Ecto neural progenitor cell (in vitro differentiated cells): ENCODE results near the gene ARHGAP24.
"Not testable (repeated sequence)": the region's sequence is repeated elsewhere in the genome, so short reads cannot be mapped to it uniquely, and the experiment has no call there.

Experiments used
- DNase-seq: peaks from one replicate; pipeline ENCODE4 v3.0.0-alpha.2; 2018; ENCODE audit warnings: low spot score

Gene ARHGAP24

GRCh38 chr4:85518526-85518925 is 43.6 kb downstream of the ARHGAP24 start:
- not testable (repeated sequence) for DNase-seq

- DNase-seq: no peak
Measured at GRCh38 chr4:85520765-85521749, 46.1 kb downstream of the ARHGAP24 start.

GRCh38 chr4:85522277-85522676 is 47.3 kb downstream of the ARHGAP24 start:
- no peak for DNase-seq

GRCh38 chr4:85522836-85523235 is 47.9 kb downstream of the ARHGAP24 start:
- DNase-seq: no peak

DNA sequence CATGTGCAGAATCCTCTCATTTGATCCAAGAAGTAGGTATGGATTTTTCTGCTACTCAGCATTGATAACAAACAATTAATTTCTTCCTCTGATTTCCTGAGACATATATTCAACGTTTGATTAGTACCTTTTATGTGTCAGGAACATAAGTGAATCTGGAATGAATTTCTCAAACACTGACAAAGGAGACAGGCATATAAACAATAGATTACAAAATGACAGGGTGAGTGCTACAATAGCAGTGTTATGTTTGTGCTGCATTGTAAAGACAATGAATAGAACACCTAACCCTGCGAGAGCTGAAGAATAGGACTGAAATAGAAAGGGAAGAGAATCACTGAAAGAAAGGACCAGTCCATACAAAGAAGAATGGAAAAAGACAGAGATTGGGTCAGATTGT is 52.9 kb downstream of the ARHGAP24 start:
- DNase-seq: no peak

DNA sequence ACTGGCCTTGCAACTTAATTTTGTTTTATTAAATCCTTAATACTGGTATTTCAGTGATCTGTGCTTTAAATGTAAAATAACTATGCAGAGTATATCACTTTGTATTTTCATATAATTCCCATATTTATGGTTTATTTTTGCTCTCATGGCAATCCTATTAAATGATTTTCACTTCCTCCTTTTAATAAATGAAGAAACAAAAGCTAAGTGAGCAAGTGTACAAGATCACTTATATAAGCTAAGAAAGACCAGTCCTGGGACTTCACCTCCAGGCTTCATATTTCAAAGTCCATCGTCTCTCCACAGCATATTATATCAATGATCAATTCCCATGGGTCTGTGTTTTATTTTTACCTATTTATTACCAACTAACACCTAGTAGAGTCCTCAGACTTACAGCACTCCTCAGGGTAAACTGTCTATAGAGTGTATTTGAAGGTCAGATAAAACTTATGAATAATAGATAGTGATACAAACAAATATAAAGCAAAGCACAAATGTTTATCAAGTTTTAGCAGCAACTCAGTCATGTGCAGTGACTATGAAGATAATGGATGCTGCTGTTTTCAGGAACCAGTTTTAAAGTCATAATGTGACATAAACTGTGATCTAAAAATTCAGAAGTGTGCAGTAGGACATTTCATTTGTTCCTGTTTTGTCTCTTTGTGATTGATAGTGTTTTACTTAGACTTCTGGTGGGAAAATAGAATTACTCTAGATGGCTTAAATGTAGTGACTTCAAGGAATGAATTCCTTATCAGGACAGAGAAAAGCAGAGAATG is 56.8 kb downstream of the ARHGAP24 start:
- DNase-seq: no peak

DNA sequence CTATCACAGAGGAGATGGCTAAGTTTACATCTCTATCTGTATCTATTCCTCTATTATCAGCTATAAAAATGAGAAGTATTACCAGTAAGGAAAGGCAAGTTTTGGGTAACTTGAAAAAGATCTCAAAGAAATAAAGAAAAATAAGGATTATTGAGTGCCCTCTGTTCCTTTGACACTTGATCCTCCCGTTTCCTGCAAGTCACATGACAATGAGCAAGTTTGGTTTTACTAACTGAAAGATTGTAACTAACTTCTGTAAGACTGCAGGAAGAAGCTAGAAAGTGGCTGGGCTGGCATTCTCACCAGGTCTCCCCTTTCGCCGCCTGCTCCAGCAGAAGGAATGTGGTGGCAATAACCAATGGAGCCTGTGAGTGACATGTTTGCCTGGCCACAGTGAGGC is 59.2 kb downstream of the ARHGAP24 start:
- no peak for DNase-seq

DNA sequence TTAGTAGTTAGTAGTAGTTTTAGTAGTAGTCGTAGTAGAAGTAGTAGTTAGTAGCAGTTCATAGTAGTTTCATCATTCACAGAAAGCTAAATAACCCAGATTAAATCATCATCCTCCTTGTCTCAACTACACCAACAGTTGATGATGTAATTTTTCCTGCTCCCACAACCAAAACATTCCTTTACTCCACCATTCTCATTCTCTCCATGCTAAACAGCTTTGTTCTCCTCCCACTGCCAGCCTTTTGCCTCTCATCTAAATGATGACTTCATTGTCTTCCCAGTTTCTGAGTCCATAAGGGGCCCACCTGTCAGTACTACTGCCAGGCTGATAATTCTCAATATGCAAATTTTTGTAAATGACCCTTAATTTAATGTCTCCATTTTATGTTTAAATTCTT is 68.9 kb downstream of the ARHGAP24 start:
- no peak for DNase-seq

DNA sequence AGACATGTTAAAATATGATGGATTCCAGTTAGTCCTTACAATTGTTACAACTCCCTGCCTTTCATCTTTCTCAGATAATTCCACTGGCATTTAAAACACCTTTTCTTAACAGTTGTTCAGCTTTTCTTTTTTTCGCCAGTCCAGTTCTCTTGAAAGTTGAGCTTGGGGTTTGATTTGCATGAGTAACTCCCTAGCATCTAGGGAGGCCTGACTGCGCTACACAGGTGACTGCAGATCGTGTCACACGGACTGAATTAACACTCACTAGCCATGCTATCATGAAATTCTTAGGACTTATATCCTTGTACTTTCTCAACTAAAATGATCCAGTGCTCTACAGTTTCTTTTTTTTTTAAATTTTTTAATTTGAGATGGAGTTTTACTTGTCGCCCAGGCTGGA is 69.8 kb downstream of the ARHGAP24 start:
- no peak for DNase-seq

DNA sequence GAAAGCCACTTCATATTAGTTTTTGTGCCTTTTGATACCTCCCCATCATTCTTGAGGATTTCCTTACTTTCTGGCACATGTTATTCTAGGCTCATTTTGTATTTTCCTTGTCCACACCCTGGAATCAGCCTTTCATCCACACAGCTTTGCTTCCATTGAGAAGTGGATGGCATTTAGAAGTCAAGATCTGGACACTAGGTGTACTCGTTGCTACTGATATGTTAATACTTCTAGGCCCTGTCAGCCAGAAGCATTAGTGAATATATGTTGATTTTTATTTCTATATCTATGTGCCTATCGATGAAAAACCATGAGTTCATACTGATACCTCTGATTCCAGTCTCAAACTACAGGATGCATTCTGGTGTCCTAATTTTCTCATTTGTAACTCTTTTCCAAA is 73.2 kb downstream of the ARHGAP24 start:
- DNase-seq: no peak

GRCh38 chr4:85548841-85549240 is 73.9 kb downstream of the ARHGAP24 start:
- no peak for DNase-seq

GRCh38 chr4:85555206-85555605 is 80.3 kb downstream of the ARHGAP24 start:
- no peak for DNase-seq

- DNase-seq: no peak
Measured at GRCh38 chr4:85556283-85556682, 81.3 kb downstream of the ARHGAP24 start.

GRCh38 chr4:85557016-85557901 is 82.3 kb downstream of the ARHGAP24 start:
- no peak for DNase-seq

GRCh38 chr4:85565761-85566480 is 91.0 kb downstream of the ARHGAP24 start:
- no peak for DNase-seq

DNA sequence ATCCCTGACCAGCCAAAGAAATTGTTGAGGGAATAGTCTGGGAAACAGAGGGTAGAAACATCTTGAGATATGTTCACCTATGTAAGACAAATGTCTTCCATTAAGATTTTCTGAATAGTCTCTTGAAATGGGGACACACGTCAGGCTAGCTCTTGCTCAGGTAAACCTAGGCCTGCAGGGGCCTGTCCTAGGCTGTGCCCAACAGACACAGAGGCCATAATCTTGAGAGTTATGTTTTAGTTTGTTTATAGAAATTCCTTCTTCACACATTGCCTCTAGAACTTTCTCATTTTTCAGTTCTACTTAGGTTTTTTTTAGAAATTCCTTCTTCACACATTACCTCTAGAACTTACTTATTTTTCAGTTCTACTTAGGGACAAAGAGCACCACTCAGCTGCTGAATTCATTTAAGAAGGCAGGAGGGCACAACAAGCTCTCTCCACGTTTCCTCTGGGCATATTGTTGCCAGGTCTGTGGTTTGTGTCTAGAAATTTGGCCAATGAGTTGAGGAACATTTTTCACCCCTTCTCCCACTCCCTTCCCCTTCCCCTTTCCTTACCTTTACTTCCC is 94.9 kb downstream of the ARHGAP24 start:
- DNase-seq: no peak

DNA sequence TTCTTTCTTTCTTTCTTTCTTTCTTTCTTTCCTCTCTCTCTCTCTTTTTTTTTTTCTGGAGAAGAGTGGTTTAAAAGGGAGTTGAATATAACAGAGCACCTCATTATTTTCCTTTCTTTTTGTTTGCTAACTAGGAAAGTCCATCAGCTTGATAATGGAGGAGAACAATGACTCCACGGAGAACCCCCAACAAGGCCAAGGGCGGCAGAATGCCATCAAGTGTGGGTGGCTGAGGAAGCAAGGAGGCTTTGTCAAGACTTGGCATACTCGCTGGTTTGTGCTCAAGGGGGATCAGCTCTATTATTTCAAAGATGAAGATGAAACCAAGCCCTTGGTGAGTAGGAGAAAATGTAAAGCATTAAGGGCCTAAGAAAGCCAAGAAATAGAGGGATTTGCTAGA is 95.4 kb downstream of the ARHGAP24 start:
- no peak for DNase-seq

GRCh38 chr4:85571008-85571407 is 96.1 kb downstream of the ARHGAP24 start:
- no peak for DNase-seq

DNA sequence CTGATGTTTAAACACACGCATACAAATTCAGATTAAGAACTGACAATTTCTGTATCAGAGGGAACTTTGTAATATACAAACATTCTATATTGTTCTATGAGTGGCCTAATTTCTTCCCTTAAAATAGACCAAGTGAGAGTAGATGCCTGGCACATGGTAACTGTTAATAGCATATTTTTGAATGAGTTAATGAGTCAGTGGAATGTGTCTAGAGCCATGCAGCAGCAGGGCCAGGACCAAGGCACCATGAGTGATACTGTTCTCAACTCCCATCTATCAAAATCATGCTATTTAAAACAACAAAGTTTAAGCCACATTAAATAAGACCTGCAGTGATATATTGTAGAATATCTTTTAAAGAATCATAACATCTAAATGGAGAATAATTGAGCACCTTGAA is 98.3 kb downstream of the ARHGAP24 start:
- DNase-seq: no peak

GRCh38 chr4:85577307-85577706 is 102.4 kb downstream of the ARHGAP24 start:
- no peak for DNase-seq

DNA sequence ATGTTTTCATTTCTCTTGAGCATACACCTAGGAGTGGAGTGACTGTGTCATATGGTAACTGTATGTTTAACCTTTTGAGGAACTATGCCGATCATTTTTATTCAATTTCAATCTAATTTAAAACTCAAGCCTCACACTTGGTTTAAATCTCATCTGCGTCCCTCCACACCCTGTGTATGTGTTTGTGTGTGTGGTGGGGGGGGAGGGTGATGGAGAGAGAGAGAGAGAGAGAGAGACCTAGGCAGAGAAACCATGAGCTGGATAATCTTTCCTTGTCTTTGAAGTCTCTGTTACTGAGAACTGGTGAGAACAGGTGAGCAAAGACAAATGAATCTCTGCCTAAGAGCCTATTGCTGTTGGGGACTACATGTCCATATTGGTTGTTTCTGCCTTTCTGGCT is 105.0 kb downstream of the ARHGAP24 start:
- no peak for DNase-seq
